GM19463 (cell line): ENCODE results near the gene ZFAND5.

ENCODE experiments used
- ATAC-seq: cut with Tn5 transposase; IDR thresholded peaks from one replicate; pipeline ENCODE4 v1.9.1; 2021; ENCODE audit warnings: mild to moderate bottlenecking, moderate library complexity; ENCODE audit not compliant: unreplicated experiment

Gene ZFAND5

DNA sequence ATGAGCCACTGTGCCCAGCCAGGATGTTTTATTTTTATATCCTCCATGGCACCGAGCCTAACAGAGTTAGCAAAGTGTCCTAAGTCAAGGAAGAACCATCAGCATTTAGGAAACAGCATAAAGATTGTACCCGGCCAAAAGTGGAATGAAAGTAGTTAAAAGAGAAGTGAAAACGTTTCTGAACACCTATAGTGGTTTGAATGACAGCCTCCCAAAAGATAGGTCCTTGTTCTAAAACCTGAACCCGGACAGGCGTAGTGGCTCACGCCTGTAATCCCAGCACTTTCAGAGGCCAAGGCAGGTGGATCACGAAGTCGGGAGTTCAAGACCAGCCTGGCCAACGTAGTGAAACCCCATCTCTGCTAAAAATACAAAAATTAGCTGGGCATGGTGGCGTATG is 37.4 kb downstream of the ZFAND5 start:
- peak; percentile 66 for ATAC-seq

DNA sequence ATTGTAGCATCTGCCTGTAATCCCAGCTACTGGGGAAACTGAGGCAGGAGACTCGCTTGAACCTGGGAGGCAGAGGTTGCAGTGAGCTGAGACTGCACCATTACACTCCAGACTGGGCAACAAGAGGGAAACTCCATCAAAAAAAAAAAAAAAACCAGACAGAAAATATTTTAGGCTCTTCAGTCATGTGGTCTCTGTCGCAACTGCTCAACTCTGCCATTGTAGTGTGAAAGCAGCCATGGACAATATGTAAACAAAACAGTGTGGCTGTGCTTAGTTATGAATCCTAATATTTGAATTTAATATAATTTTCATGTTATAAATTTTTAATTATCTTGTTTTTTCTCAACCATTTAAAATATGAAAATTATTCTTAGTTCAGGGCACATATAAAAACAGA is 38.4 kb downstream of the ZFAND5 start:
- ATAC-seq, result no peak

DNA sequence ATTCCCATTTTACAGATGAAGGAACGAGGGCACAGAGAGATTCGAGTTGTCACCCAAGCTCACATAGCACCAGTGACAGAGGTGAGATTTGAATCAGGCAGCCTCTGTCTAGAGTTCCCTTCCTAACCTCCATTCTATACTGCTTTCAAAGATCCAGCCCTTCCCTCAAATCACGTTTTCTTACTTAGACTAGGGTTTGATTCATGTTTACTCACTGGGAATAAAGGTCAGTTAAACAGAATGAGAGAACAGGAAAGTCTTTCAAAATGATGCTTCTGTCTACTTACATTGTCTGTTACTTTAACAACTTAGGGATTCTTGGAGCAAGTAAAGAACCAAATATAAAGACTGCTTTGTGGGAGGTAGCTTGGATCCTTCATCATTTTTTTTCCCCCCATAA is 40.0 kb downstream of the ZFAND5 start:
- ATAC-seq, result no peak

DNA sequence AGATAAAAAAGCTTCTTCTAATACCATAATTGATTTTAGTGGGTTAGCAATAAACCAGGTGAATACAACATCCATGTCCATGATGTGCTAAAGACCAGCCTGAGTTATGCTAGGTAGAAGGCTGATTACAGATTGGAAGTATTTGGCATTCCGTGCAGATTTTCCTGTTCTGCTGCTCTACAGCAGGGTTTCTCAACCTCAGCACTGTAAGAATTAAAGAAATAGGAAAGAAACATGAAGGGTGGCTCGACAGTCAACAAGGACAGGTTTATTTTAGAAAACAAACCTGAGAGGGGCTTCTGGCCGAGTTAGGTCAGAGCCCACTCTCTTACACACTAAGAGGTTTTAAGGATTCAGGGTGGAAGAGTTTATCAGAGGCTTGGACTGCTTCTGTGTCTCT is 42.3 kb downstream of the ZFAND5 start:
- ATAC-seq, result no peak

DNA sequence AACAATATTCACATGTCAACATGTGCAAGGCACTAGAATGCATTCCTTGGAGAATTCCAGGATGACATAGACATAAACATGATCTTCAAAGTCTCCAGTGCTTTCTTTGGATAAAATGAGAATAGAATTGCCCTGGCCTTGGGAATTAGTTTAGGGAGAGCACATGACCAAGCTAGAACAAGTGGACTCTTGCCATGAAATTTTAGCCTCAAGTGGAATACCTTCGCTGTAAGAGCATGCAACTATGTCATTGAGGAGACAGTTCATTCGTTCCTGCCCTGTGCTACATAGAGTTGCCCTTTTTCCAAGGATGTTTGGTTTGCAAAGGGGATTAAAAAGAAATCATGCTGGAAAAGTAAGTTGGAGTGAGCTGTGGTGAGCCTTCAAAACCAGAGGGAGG is 42.7 kb downstream of the ZFAND5 start:
- ATAC-seq, result no peak

DNA sequence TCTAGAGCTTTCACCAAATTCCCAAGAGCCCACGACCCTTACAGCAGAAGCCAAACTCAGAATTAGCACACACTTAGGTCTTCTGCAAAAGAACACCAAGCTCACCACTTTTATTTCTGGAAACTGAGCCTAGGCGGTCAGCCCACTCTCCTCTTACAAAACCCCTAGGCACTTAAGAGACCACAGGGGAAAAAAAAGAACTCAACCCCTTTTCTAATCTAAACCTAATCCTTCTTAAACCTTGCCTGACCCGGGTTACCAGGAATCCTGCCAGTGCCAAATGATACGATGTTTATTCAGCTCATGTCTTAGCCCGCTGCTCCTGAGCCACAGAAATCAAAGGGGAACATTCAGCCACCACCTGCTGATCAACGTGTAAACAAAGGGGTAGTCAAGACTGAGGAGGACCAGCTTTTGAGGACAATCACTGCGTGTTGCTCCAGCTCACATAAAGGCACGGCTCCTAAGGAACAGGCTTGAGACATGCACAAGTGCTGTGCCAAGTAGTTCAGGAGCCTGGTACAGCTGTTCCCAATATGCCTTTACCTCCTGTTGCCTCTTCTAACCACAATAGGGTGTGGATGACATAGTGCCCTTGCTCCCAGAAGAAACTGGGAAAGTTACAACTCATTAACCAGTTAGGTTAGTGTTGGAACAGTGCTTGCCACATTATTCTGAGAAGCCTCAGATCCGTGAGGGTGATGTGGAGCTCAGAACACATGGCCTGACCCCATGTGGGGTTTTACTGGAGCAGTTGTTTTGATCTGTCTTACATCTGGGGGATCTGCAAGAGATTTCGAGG is 49.3 kb downstream of the ZFAND5 start:
- no peak for ATAC-seq

DNA sequence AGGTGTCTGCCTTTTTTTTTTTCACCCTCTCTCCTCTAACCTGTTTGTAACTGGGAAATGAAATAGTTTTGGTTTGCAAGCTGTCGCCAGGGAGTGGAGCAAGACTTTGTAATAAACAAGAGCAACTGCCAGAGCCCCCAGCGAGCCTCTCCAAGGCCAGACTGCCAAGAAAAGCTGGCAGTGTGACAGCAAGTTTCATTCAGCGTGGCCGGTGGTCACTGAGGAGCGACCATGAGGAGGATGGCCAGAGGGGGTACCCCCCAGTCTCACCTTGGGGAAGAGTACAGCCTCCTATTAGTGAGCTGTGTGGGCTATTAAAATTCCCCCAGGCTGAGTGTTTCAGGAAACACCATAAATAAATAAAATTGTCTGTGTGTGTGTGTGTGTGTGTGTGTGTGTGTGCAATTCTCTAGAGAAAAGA is 49.9 kb downstream of the ZFAND5 start:
- ATAC-seq, result no peak

DNA sequence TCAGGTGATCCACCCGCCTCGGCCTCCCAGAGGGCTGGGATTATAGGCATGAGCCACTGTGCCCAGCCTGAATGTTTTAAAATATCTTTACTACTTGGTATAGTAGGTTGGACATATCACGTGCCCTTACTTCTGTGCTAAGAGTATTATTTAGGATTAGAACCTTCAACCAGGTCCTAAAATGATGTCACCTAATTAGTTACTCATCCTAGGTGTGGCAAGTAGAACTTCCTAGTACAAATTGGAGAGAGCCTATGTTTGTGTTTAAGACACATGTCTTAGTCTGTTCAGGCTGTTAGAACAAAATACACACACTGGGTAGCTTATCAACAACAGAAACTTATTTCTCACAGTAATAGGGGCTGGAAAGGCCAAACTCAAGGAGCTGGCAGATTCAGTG is 51.5 kb downstream of the ZFAND5 start:
- no peak for ATAC-seq

DNA sequence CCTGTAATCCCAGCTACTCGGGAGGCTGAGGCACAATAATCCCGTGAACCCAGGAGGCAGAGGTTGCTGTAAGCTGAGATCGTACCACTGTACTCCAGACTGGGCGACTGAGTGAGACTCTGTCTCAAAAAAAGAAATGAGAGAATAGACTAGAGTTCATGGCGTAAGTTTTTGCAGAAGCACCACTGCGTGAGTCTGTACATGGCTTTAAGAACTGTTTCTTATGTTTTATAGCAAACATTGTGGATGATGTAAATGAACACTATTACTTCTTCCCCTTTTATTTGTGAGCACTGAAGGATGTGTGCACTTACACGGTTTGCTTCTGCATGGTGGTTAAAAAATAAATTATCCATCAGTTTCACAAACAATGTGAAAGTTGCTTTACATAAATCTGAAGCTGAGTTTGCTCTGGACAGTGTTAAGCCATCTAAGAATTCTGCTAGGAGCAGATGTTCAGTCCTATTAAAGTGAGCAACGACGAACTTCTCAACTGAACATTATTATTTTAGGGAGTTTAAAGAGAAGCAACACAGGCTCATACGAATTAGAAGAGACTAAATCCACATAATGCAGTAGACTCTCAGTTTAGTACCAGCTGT is 52.5 kb downstream of the ZFAND5 start:
- peak; percentile 45 for ATAC-seq

DNA sequence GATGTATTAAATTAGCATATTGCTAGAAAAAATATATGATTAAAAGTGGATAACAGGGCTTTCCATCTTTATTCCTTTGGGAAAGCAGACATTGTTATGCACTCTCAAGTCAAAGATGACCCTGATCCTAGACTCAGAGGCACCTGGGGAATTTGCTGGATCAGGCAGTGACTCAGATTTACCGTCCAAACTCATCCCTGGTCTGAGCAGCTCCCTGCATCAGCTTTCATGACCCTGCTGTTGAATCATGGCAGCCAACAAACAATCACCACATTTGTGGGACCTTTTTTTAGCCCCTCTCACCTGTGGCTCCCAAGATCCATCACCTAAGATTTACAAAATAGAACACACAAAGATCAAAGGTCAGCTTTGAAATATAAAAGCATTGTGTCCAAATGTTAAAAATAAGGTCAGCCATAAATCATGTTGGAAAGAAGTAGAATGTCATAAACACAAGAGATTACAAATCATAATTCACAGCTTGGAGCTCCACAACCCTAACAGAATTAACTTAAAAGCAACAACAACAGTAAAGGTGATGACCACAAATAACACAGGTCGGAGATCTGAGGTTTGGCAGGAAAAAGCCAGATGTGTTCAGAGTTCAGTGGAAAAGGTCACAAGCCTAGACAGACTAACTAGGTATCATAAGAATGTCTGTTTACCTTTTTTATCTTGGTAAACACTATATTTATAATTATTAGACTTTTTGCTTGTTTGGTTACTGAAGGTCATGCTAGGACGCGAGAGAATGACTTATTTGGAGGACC is 55.5 kb downstream of the ZFAND5 start:
- ATAC-seq, result no peak

DNA sequence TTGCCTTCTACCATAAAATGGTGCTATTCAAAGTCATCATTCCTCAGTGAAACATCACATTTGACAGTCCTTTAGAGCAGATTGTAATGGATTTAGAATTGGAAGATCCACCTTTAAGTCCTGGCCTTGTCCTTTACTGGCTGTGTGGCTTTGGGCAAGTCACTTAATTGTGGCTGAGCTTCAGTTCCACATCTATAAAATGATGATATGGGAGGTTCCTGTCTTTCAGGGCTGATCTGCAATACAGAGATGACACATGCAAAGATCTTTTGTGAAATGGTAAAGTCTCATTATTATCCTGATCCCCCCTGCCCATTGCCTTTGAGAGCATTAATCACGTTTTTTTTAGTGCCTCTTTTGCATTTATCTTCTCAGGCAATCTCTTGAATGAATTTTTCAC is 58.2 kb downstream of the ZFAND5 start:
- no peak for ATAC-seq

DNA sequence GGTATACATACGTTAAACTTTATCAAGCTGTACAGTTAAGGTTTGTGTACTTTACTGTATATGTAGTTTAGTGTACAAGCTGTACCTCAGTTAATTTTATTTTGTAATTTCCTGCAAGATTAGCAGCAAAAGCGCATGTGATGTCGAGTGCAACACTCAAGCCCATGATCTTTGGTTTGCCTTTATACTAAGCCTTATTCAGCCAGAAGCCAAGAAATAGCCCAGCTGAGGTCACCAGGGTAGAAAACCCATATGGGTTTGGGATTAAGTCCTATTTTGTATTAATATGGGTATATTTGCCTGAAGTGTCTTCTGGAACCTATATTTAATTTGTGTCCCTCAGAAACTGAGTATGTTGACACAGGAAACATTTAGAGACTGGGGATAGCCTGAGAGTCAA is 59.3 kb downstream of the ZFAND5 start:
- ATAC-seq, result no peak

DNA sequence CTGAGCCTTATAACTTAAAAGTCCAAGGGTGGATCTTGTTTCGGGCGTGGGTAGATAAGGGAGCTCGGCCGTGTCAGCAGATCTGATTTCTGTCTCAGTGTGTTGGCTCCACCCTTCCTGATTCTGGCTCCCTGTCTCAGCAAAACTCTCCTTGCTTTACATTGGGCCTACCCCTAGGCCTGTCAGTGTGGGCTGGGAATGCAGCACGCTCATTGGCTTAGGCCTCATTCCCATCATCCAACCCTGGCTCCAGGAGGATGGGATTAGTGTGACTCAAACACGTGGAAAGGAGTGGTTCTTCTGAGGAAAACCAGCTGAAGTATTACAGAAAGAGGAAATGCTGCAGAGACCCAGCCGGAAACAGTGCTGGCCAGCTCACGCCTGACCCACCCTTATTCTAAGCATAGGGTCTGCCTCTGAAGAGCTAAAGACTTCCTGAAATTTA is 59.9 kb downstream of the ZFAND5 start:
- peak; percentile 78 for ATAC-seq

DNA sequence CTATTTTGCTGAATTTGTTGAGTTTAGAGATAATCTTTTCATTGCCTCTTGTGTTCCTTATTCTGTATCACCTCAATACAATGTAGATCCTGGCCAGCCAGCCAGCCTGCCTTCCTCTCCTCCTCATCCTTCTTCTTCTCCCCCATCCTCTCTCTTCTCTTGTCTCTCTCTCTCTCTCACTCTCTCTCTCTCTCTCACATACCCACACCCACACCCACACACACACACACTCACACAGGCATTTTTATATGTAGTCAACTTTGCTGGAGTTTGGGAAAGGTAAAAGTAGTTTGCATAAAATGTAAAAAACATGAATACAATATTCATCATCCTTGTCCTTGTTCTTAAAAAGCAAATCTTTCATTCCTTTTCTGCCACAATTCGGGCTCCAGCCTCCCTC is 60.5 kb downstream of the ZFAND5 start:
- no peak for ATAC-seq
